Fibroblast of skin of right biceps (primary cell): ENCODE data around the gene CCNT1.
"Not testable (repeated sequence)": the region's sequence is repeated elsewhere in the genome, so short reads cannot be mapped to it uniquely, and the experiment has no call there.

Experiments used
- DNase-seq: peaks from one replicate; pipeline ENCODE4 v3.0.0-alpha.2; 2013

The CCNT1 gene

GRCh38 chr12:48690990-48691389, 25.5 kb downstream of the CCNT1 start:
- DNase-seq: no peak

- no peak for DNase-seq
Measured at GRCh38 chr12:48690436-48690835, 26.1 kb downstream of the CCNT1 start.

- no peak for DNase-seq
Measured at GRCh38 chr12:48688836-48689235, 27.7 kb downstream of the CCNT1 start.

- DNase-seq: no peak
Measured at GRCh38 chr12:48687592-48687991, 28.9 kb downstream of the CCNT1 start.

GRCh38 chr12:48686615-48687334, 29.7 kb downstream of the CCNT1 start:
- DNase-seq: no peak

GRCh38 chr12:48686037-48686595, 30.4 kb downstream of the CCNT1 start:
- DNase-seq: no peak

- DNase-seq: no peak
Measured at GRCh38 chr12:48683534-48683933, 33.0 kb downstream of the CCNT1 start.

- DNase-seq: no peak
Measured at GRCh38 chr12:48682927-48683326, 33.6 kb downstream of the CCNT1 start.

GRCh38 chr12:48682533-48682905, 34.0 kb downstream of the CCNT1 start:
- not testable (repeated sequence) for DNase-seq

- peak; percentile 99 for DNase-seq
Measured at GRCh38 chr12:48681710-48682532, 34.6 kb downstream of the CCNT1 start, which contains the start of gene KANSL2. Gene KANSL2, minus strand, starts transcription at chr12:48682238. Its CDS starts 606 bp downstream, at chr12:48681632.

- DNase-seq: no peak
Measured at GRCh38 chr12:48681399-48681709, 35.2 kb downstream of the CCNT1 start.

GRCh38 chr12:48680861-48681260, 35.6 kb downstream of the CCNT1 start:
- no peak for DNase-seq

- DNase-seq: no peak
Measured at GRCh38 chr12:48678551-48679185, 37.8 kb downstream of the CCNT1 start.

GRCh38 chr12:48671231-48671856, 45.2 kb downstream of the CCNT1 start:
- DNase-seq: peak; percentile 29

- no peak for DNase-seq
Measured at GRCh38 chr12:48668996-48669395, 47.5 kb downstream of the CCNT1 start.

GRCh38 chr12:48659863-48660262, 56.6 kb downstream of the CCNT1 start:
- DNase-seq: no peak

- DNase-seq: peak; percentile 31
Measured at GRCh38 chr12:48651681-48652080, 64.8 kb downstream of the CCNT1 start.

- not testable (repeated sequence) for DNase-seq
Measured at GRCh38 chr12:48645354-48645753, 71.2 kb downstream of the CCNT1 start.

GRCh38 chr12:48643011-48643410, 73.5 kb downstream of the CCNT1 start:
- no peak for DNase-seq

GRCh38 chr12:48641752-48642555, 74.6 kb downstream of the CCNT1 start:
- DNase-seq: not testable (repeated sequence)

GRCh38 chr12:48640854-48641253, 75.7 kb downstream of the CCNT1 start:
- no peak for DNase-seq

GRCh38 chr12:48640428-48640827, 76.1 kb downstream of the CCNT1 start:
- no peak for DNase-seq
